Activated CD8-positive, alpha-beta T cell treated with anti-CD3 and anti-CD28 coated beads for 36 hours (primary cell): ENCODE data around the gene DIPK1A. TPM values are rescaled to one million over a fixed set of nuclear protein-coding genes. Genes with fewer than 3 reads are reported as not detected.

Experiments used
- ATAC-seq: fragments of 200-7000 bp; cut with Tn5 transposase; one replicate; pipeline ENCODE4 v1.10.0; 2021; ENCODE audit warnings: mild to moderate bottlenecking, moderate library complexity
- CTCF ChIA-PET: fragments of 350-600 bp; sonication (Branson Sonifier 250); formaldehyde crosslinking; loops from one replicate; lab custom pipeline; 2021; ENCODE audit warnings: antibody characterized with exemption; lab: Charles Lee
- POLR2A ChIA-PET: fragments of 350-600 bp; sonication (Branson Sonifier 250); formaldehyde crosslinking; loops from one replicate; lab custom pipeline; 2021; ENCODE audit warnings: antibody characterized with exemption; lab: Charles Lee
- DNase-seq: peaks from one replicate; pipeline ENCODE4 v3.0.0-alpha.2; 2020
- H3K27ac Mint-ChIP-seq: one replicate; pipeline ENCODE4 v1.8.0; 2021; ENCODE audit warnings: mild to moderate bottlenecking, mixed read lengths
- H3K27me3 Mint-ChIP-seq: one replicate; pipeline ENCODE4 v1.8.0; 2021; ENCODE audit warnings: mixed read lengths
- H3K36me3 Mint-ChIP-seq: one replicate; pipeline ENCODE4 v1.8.0; 2021; ENCODE audit warnings: low read depth, mixed read lengths
- H3K4me1 Mint-ChIP-seq: one replicate; pipeline ENCODE4 v1.8.0; 2021; ENCODE audit warnings: low read depth, mixed read lengths
- H3K4me3 Mint-ChIP-seq: one replicate; pipeline ENCODE4 v1.8.0; 2021; ENCODE audit warnings: mild to moderate bottlenecking, moderate library complexity, mixed read lengths
- H3K9me3 Mint-ChIP-seq: one replicate; pipeline ENCODE4 v1.8.0; 2021; ENCODE audit warnings: mixed read lengths
- intact Hi-C: fragments of 100-400 bp; cut with micrococcal nuclease; formaldehyde crosslinking; loops from one replicate; pipeline ENCODE4 v1.10.0; 2022
- total RNA-seq, 2 experiments: library from RNA; stranded (reverse); gene quantifications; one replicate each; pipeline ENCODE4 v1.2.3, GENCODE V29; 2021
- TF ChIP-seq, protein P1 (sequence below): fragments of 200-600 bp; IDR thresholded peaks from one replicate; pipeline ENCODE4 v1.8.0; 2022; ENCODE audit warnings: antibody characterized with exemption, mild to moderate bottlenecking

Gene DIPK1A
- total RNA-seq, 2 experiments from 2014 or later, result 8.1 to 9.0 TPM

DNA sequence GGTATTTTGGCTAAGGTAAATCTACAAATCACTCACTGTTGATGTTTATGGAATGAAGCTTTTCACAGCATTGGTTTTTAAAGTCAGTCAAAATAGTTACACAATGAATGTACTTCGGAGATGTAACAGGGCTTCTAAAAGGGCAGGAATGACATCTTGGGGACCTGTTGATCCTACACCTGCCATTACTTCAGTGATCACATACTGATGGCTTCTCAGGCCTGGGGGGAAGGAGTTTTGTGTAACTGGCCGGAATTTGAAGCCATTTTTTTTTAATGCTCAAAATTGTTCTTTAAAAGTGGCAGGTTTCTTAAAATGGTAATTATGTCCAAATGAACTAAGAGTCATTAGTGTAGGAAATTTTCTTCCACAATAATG is 118.2 kb downstream of the DIPK1A start:
- ChIA-PET POLR2A (interaction anchor here (0.7 to 4.2 kb wide), 7 partner anchors 9 to 427 kb away, joined by 3 to 30 read pairs (median 3); partner anchors contain the start of genes DIPK1A and RPL5), CTCF (interaction anchor here (1.0 to 4.4 kb wide), 3 partner anchors 11 to 178 kb away, joined by 3 to 25 read pairs (median 14); partner anchors contain the start of gene RPL5)
- H3K4me1 Mint-ChIP-seq, result peaks cover 28% of the 10 kb centered on the region
- TF ChIP-seq, protein P1, sequence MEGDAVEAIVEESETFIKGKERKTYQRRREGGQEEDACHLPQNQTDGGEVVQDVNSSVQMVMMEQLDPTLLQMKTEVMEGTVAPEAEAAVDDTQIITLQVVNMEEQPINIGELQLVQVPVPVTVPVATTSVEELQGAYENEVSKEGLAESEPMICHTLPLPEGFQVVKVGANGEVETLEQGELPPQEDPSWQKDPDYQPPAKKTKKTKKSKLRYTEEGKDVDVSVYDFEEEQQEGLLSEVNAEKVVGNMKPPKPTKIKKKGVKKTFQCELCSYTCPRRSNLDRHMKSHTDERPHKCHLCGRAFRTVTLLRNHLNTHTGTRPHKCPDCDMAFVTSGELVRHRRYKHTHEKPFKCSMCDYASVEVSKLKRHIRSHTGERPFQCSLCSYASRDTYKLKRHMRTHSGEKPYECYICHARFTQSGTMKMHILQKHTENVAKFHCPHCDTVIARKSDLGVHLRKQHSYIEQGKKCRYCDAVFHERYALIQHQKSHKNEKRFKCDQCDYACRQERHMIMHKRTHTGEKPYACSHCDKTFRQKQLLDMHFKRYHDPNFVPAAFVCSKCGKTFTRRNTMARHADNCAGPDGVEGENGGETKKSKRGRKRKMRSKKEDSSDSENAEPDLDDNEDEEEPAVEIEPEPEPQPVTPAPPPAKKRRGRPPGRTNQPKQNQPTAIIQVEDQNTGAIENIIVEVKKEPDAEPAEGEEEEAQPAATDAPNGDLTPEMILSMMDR, result no peak
- DNase-seq, result no peak
- no peak overlapping the region for H3K4me3 Mint-ChIP-seq
- peaks cover 52% of the 10 kb centered on the region for H3K36me3 Mint-ChIP-seq
- peak overlapping the region; percentile 31 for H3K27ac Mint-ChIP-seq
- no peaks in the 10 kb centered on the region for H3K9me3 Mint-ChIP-seq
- intact Hi-C loops, result no loop called here
- ATAC-seq, result no peak
- H3K27me3 Mint-ChIP-seq, result no peaks in the 10 kb centered on the region

DNA sequence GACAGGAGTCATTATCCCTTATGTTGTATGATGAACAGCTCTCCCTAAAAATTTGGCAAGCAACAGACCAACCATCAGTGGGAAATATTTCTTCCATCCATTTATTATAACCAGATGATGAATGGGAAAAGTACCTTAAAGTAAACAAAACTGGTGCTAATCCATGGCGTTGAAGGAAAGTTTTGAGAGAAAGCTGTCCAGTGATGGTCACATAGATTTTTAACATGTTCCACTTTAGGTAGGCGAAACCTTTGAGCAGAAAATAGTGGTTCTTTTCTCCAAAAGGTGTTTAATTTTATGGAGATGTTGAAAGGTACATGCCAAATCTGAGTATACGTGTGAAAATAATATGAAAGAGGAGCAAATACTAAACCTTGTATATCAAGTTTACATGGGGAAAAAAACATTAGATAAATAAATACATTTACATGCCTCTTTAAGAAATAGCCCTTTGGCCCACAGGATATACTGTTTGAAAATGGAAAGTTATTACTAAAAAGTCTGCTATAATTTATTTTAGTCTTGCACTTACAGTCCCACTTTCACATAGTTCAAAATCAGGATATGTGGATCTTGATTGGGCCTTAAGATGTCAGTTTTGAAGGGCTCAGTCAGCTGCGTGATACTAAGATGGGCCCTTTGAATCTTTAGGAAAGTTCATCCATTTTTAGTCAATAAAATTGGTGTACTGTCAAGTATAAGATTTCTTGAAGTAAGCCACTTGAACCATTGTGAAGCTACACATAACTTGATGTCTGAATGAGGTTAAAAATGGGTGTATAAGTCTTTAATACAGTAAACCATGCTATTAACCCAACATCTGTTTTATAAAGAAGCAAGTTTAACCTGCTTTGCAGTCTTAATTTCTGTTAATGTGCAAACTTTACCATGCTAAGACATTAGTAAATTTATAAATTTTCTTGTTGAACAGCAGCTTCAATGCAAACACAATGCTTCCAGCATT is 118.9 kb downstream of the DIPK1A start:
- ChIA-PET POLR2A (interaction anchor here (0.7 to 4.2 kb wide), 8 partner anchors 8 to 427 kb away, joined by 3 to 30 read pairs (median 3); partner anchors contain the start of genes DIPK1A and RPL5), CTCF (interaction anchor here (0.6 to 4.4 kb wide), 6 partner anchors 11 to 422 kb away, joined by 3 to 25 read pairs (median 4); partner anchors contain the start of gene RPL5)
- no peak for DNase-seq
- H3K4me3 Mint-ChIP-seq, result no peak overlapping the region
- ATAC-seq, result no peak
- H3K27me3 Mint-ChIP-seq, result no peaks in the 10 kb centered on the region
- H3K27ac Mint-ChIP-seq, result peak overlapping the region; percentile 31
- TF ChIP-seq, protein P1, result no peak
- no peaks in the 10 kb centered on the region for H3K9me3 Mint-ChIP-seq
- H3K4me1 Mint-ChIP-seq, result peaks cover 34% of the 10 kb centered on the region
- H3K36me3 Mint-ChIP-seq, result peaks cover 59% of the 10 kb centered on the region
- intact Hi-C loops, result no loop called here

DNA sequence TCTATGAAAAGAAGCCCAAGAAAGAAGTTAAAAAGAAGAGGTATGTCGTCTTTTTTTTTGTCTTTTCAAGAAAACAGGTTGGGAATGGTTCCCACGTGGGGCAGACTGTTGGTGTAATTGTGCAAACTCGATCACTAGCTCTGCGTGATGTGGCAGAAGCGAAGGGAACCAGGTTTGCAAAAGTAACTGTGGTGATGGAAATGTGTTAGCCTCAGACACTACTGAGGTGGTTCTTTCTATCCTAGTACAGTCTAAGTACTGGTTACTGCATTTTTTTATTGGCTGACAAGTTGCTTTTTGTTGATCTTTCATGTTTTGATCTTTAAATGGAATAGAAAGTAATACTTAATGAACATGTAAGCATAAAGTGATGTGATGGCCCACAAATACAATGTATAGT is 120.7 kb downstream of the DIPK1A start:
- Mint-ChIP-seq H3K9me3 (no peaks in the 10 kb centered on the region), H3K4me1 (peaks cover 50% of the 10 kb centered on the region), H3K27ac (peak overlapping the region; percentile 80), H3K27me3 (no peaks in the 10 kb centered on the region), H3K36me3 (peaks cover 76% of the 10 kb centered on the region), H3K4me3 (peak overlapping the region; percentile 13)
- ChIA-PET POLR2A (interaction anchor here (0.6 to 4.2 kb wide), 7 partner anchors 9 to 356 kb away, joined by 3 to 30 read pairs (median 4); partner anchors contain the start of gene RPL5), CTCF (interaction anchor here (1.2 to 4.4 kb wide), 2 partner anchors 9 to 18 kb away, joined by 4 to 25 read pairs; partner anchors contain the start of gene RPL5)
- ATAC-seq (no peak), DNase-seq (no peak)
- TF ChIP-seq, protein P1, result no peak
- intact Hi-C loops, result no loop called here

DNA sequence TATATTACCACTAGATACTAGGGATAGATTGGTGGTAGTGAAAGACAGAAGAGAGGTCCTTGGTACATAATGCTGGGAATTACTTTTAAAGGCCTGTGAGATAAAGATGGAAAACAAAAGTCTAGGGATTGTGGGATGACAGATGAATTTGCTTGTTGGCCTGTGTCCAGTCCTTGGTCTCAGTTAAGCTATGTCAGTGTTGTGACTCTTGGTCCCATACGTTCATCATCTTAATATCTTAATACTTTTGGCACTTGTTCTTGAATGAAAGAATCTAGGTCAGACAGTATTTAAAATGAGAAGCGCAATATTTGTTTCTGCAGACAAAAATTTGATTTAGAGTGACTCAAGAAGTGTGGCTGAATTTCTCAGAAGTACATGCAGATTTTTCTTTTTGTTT is 121.8 kb downstream of the DIPK1A start:
- H3K9me3 Mint-ChIP-seq, result no peaks in the 10 kb centered on the region
- TF ChIP-seq, protein P1, result no peak
- intact Hi-C loops, result no loop called here
- ATAC-seq, result no peak
- ChIA-PET CTCF (interaction anchor here (1.2 to 4.4 kb wide), 2 partner anchors 8 to 19 kb away, joined by 4 to 25 read pairs; partner anchors contain the start of gene RPL5), POLR2A (interaction anchor here (0.9 to 1.6 kb wide), 4 partner anchors 121 to 356 kb away, joined by 3 to 6 read pairs (median 4); partner anchors contain the start of gene DIPK1A)
- H3K36me3 Mint-ChIP-seq, result peaks cover 88% of the 10 kb centered on the region
- peak overlapping the region; percentile 5 for H3K4me3 Mint-ChIP-seq
- no peak for DNase-seq
- H3K27me3 Mint-ChIP-seq, result no peaks in the 10 kb centered on the region
- H3K4me1 Mint-ChIP-seq, result peaks cover 62% of the 10 kb centered on the region
- peak overlapping the region; percentile 77 for H3K27ac Mint-ChIP-seq
